ENCODE results near the gene PNMA8C.

DNA sequence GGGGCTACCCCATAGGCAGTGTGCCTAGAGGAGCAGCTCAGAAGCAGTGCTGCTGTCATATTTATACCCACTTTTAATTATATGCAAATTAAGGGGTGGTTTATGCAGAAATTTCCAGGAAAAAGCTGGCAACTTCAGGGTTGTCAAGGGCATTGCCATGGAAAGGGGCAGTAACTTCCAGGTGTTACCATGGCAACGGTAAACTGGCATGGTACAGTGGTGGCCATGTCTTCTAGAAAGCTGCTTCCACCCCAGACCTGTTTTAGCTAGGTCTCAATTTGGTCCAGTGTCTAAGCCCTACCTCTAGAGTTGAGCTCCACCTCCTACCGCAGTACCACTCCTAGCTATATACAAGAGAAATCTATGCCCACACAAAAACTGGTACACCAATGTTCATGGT, 31.3 kb upstream of the PNMA8C start:
- no peak for TF ChIP-seq PPARA (CRISPR knock-in tag; IDR thresholded peaks at IDR 0.05; ENCODE audit: borderline replicate concordance)
- no peak for TF ChIP-seq ZFP30 (CRISPR knock-in tag; IDR thresholded peaks at IDR 0.05)
- no peak for TF ChIP-seq ZNF70 (CRISPR knock-in tag; IDR thresholded peaks at IDR 0.05)
- TF ChIP-seq, protein P1, sequence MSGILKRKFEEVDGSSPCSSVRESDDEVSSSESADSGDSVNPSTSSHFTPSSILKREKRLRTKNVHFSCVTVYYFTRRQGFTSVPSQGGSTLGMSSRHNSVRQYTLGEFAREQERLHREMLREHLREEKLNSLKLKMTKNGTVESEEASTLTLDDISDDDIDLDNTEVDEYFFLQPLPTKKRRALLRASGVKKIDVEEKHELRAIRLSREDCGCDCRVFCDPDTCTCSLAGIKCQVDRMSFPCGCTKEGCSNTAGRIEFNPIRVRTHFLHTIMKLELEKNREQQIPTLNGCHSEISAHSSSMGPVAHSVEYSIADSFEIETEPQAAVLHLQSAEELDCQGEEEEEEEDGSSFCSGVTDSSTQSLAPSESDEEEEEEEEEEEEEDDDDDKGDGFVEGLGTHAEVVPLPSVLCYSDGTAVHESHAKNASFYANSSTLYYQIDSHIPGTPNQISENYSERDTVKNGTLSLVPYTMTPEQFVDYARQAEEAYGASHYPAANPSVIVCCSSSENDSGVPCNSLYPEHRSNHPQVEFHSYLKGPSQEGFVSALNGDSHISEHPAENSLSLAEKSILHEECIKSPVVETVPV (CRISPR knock-in tag; IDR thresholded peaks at IDR 0.05), result no peak

Measured in SK-N-SH treated with all-trans-retinoic acid at 6 μM for 48 hours (cell line).